H1 (cell line): ENCODE results near the gene PSMD6. TPM values are rescaled to one million over a fixed set of nuclear protein-coding genes. Genes with fewer than 3 reads are reported as not detected.

ENCODE experiments used
- CTCF ChIA-PET: fragments of 300-600 bp; sonication (Branson Sonifier 250); formaldehyde crosslinking; loops from one replicate; lab custom pipeline; 2021; ENCODE audit not compliant: partially characterized antibody; lab: Charles Lee
- POLR2A ChIA-PET: fragments of 300-600 bp; sonication (Branson Sonifier 250); formaldehyde crosslinking; loops from one replicate; lab custom pipeline; 2021; ENCODE audit warnings: inconsistent platforms; ENCODE audit not compliant: partially characterized antibody; lab: Charles Lee
- DNase-seq, 2 experiments: peaks; one replicate each; pipeline versions ENCODE4 v3.0.0 to v3.0.0-alpha.2; 2010 to 2022; ENCODE audit warnings: low spot score in 2 of 2, low read depth in 1 of 2, mixed read lengths in 1 of 2
- FAIRE-seq: peaks from 2 replicates; lab custom pipeline; 2011; peaks lifted over from hg19 to GRCh38; lab: Jason Lieb, UNC
- H2AFZ ChIP-seq: 2 replicates; pipeline ENCODE4 v1.8.1; 2012; ENCODE audit warnings: low read length, inconsistent platforms
- H2AK5ac ChIP-seq: 2 replicates; pipeline ENCODE4 v1.6.1; 2013; ENCODE audit warnings: low read depth, low read length
- H2BK120ac ChIP-seq: replicated peaks from 2 replicates; pipeline ENCODE3; 2013; ENCODE audit warnings: low read depth, low read length, inconsistent platforms
- H2BK12ac ChIP-seq: 2 replicates; pipeline ENCODE4 v1.6.1; 2013; ENCODE audit warnings: low read depth, low read length
- H2BK15ac ChIP-seq: 2 replicates; pipeline ENCODE4 v1.6.1; 2013; ENCODE audit warnings: low read length
- H2BK20ac ChIP-seq: 2 replicates; pipeline ENCODE4 v1.6.1; 2013; ENCODE audit warnings: low read length
- H2BK5ac ChIP-seq: 2 replicates; pipeline ENCODE4 v1.6.1; 2013; ENCODE audit warnings: low read depth, low read length
- H3K14ac ChIP-seq: 2 replicates; pipeline ENCODE4 v1.6.1; 2013; ENCODE audit warnings: inconsistent platforms; ENCODE audit not compliant: insufficient read length
- H3K18ac ChIP-seq: 2 replicates; pipeline ENCODE4 v1.6.1; 2013; ENCODE audit warnings: low read length; ENCODE audit errors: extremely low read depth
- H3K23ac ChIP-seq: 2 replicates; pipeline ENCODE4 v1.6.1; 2013; ENCODE audit warnings: inconsistent platforms; ENCODE audit not compliant: insufficient read length
- H3K23me2 ChIP-seq: 2 replicates; pipeline ENCODE4 v1.6.1; 2013; ENCODE audit warnings: low read depth, low read length
- H3K27ac ChIP-seq: 2 replicates; pipeline ENCODE4 v1.6.1; 2011; ENCODE audit warnings: low read depth, low read length, inconsistent platforms
- H3K27me3 ChIP-seq, 4 experiments: replicated peaks in 1 of 4; 1 replicate in 1 of 4; 2 replicates in 3 of 4; pipeline versions ENCODE4 v1.6.1 to v1.8.1; 2011 to 2013; ENCODE audit warnings: low read length in 3 of 4, mild to moderate bottlenecking in 3 of 4, inconsistent platforms in 2 of 4, mixed read lengths in 2 of 4, moderate library complexity in 1 of 4; ENCODE audit not compliant: control insufficient read depth in 3 of 4, insufficient read depth in 3 of 4; ENCODE audit errors: extremely low read depth in 1 of 4
- H3K36me3 ChIP-seq, 4 experiments: 2 replicates each; pipeline versions ENCODE4 v1.6.1 to v1.8.1; 2011 to 2013; ENCODE audit warnings: mild to moderate bottlenecking in 4 of 4, low read length in 3 of 4, moderate library complexity in 2 of 4, control low read depth in 1 of 4, inconsistent platforms in 1 of 4; ENCODE audit not compliant: insufficient read depth in 4 of 4, control insufficient read depth in 2 of 4
- H3K4ac ChIP-seq: replicated peaks from 2 replicates; pipeline ENCODE3; 2013; ENCODE audit warnings: low read length, low read depth, mixed read lengths, inconsistent platforms; ENCODE audit not compliant: insufficient read length
- H3K4me1 ChIP-seq, 4 experiments: replicated peaks in 1 of 4; 1 replicate in 1 of 4; 2 replicates in 3 of 4; pipeline versions ENCODE4 v1.6.1 to v1.8.1; 2011 to 2013; ENCODE audit warnings: low read length in 3 of 4, inconsistent platforms in 2 of 4, mixed read lengths in 1 of 4; ENCODE audit not compliant: insufficient read depth in 4 of 4, control insufficient read depth in 3 of 4
- H3K4me2 ChIP-seq, 2 experiments: 2 replicates each; pipeline versions ENCODE4 v1.6.1 to v1.8.1; 2011 to 2013; ENCODE audit warnings: low read depth in 2 of 2, low read length in 2 of 2, control low read depth in 1 of 2, inconsistent platforms in 1 of 2, mild to moderate bottlenecking in 1 of 2; ENCODE audit not compliant: insufficient read depth in 1 of 2
- H3K4me3 ChIP-seq, 4 experiments: fragments of 200-600, 300-600 bp in 1 of 4; sonication (generic), shearing (Covaris generic), sonication (Bioruptor Twin) in 1 of 4; 2 replicates each; pipeline versions ENCODE4 v1.5.1 to v1.8.1; 2011 to 2016; ENCODE audit warnings: low read length in 4 of 4, low read depth in 3 of 4, control low read depth in 2 of 4, inconsistent platforms in 2 of 4, mild to moderate bottlenecking in 2 of 4, mixed read lengths in 1 of 4, moderate library complexity in 1 of 4; ENCODE audit not compliant: insufficient read depth in 2 of 4; ENCODE audit errors: extremely low read depth in 1 of 4
- H3K56ac ChIP-seq: replicated peaks from 2 replicates; pipeline ENCODE3; 2013; ENCODE audit warnings: low read depth, mild to moderate bottlenecking, mixed read lengths, low read length, inconsistent platforms; ENCODE audit not compliant: insufficient read length
- H3K79me1 ChIP-seq: 2 replicates; pipeline ENCODE4 v1.6.1; 2013; ENCODE audit warnings: low read depth, low read length, control low read depth
- H3K79me2 ChIP-seq, 2 experiments: 2 replicates each; pipeline versions ENCODE4 v1.6.1 to v1.8.1; 2012 to 2013; ENCODE audit warnings: low read length in 2 of 2, mild to moderate bottlenecking in 2 of 2, inconsistent platforms in 1 of 2; ENCODE audit not compliant: insufficient read depth in 2 of 2, control insufficient read depth in 1 of 2
- H3K9ac ChIP-seq, 4 experiments: replicated peaks in 1 of 4; 1 replicate in 1 of 4; 2 replicates in 3 of 4; pipeline versions ENCODE4 v1.6.1 to v1.8.1; 2011 to 2013; ENCODE audit warnings: low read depth in 3 of 4, low read length in 3 of 4, control low read depth in 2 of 4, mild to moderate bottlenecking in 2 of 4, moderate library complexity in 2 of 4, inconsistent platforms in 1 of 4; ENCODE audit errors: extremely low read depth in 1 of 4
- H3K9me3 ChIP-seq, 2 experiments: 2 replicates each; pipeline versions ENCODE4 v1.6.1 to v1.8.1; 2012 to 2013; ENCODE audit warnings: mild to moderate bottlenecking in 2 of 2, moderate library complexity in 2 of 2, control low read depth in 1 of 2, inconsistent platforms in 1 of 2, low read depth in 1 of 2, low read length in 1 of 2, mixed read lengths in 1 of 2; ENCODE audit not compliant: insufficient read depth in 2 of 2
- H4K20me1 ChIP-seq, 2 experiments: replicated peaks in 1 of 2; 2 replicates each; pipeline versions ENCODE3 to v1.8.1; 2011 to 2013; ENCODE audit warnings: inconsistent platforms in 2 of 2, low read length in 2 of 2, mild to moderate bottlenecking in 1 of 2; ENCODE audit not compliant: insufficient read depth in 2 of 2, control insufficient read depth in 1 of 2
- H4K5ac ChIP-seq: 2 replicates; pipeline ENCODE4 v1.6.1; 2013; ENCODE audit warnings: low read length, low read depth, mixed read lengths, inconsistent platforms; ENCODE audit not compliant: insufficient read length
- H4K8ac ChIP-seq: 2 replicates; pipeline ENCODE4 v1.8.0; 2013; ENCODE audit warnings: mild to moderate bottlenecking, moderate library complexity, low read length, inconsistent platforms; ENCODE audit not compliant: insufficient read depth; ENCODE audit errors: extremely low read depth
- H4K91ac ChIP-seq: replicated peaks from 2 replicates; pipeline ENCODE3; 2013; ENCODE audit warnings: low read length, mixed read lengths, inconsistent platforms; ENCODE audit not compliant: insufficient read length
- BACH1 ChIP-seq: IDR thresholded peaks from 2 replicates; pipeline ENCODE4 v1.6.1; 2012; ENCODE audit warnings: low read length, improper control_type of control experiment
- BCL11A ChIP-seq, 2 experiments: IDR thresholded peaks; one replicate each; pipeline ENCODE4 v1.6.1; 2011; ENCODE audit warnings: low read depth in 2 of 2, low read length in 2 of 2, mild to moderate bottlenecking in 2 of 2
- FOSL1 ChIP-seq: IDR thresholded peaks from 2 replicates; pipeline ENCODE4 v1.6.1; 2011; ENCODE audit warnings: mild to moderate bottlenecking, low read depth, low read length, moderate library complexity; ENCODE audit not compliant: insufficient read depth
- KDM1A ChIP-seq: fragments of 200-600, 300-600 bp; sonication (generic); IDR thresholded peaks from 2 replicates; pipeline ENCODE4 v1.7.1; 2016; ENCODE audit warnings: mild to moderate bottlenecking, low read length, borderline replicate concordance
- KDM4A ChIP-seq: IDR thresholded peaks from one replicate; pipeline ENCODE4 v1.7.1; 2012; ENCODE audit warnings: low read depth, mild to moderate bottlenecking, moderate library complexity, low read length, inconsistent platforms; ENCODE audit not compliant: severe bottlenecking
- POLR2A ChIP-seq, 2 experiments: IDR thresholded peaks; 1 replicate in 1 of 2; 2 replicates in 1 of 2; pipeline ENCODE4 v1.6.1; 2011; ENCODE audit warnings: low read depth in 2 of 2, low read length in 2 of 2, mild to moderate bottlenecking in 2 of 2; ENCODE audit errors: control extremely low read depth in 1 of 2
- SRF ChIP-seq: IDR thresholded peaks from 2 replicates; pipeline ENCODE4 v1.6.1; 2011; ENCODE audit warnings: mild to moderate bottlenecking, low read depth, low read length, moderate library complexity
- TAF7 ChIP-seq: optimal IDR thresholded peaks from 2 replicates; pipeline ENCODE3; 2011; ENCODE audit warnings: low read depth, mild to moderate bottlenecking, inconsistent platforms, low read length, moderate library complexity, borderline replicate concordance
- polyA plus RNA-seq, 7 experiments: library from polyadenylated mRNA; depleted of rRNA in 3 of 7; stranded (reverse) in 5 of 7; unstranded in 2 of 7; fragments of >200 nt in 5 of 7; fragments of 200-250 nt in 2 of 7; gene quantifications; 1 replicate in 5 of 7; 2 replicates in 1 of 7; 4 replicates in 1 of 7; pipeline versions ENCODE4 v1.2.1 to v1.2.3, GENCODE V29; 2011 to 2013; ENCODE audit warnings: missing spikeins in 2 of 7, mixed read lengths in 2 of 7
- total RNA-seq: library from RNA; stranded (reverse); fragmentation: NEBNext Ultra II Directional; extraction: Animal tissue kit (Norgen Biotek cat#: 25700); gene quantifications from 2 replicates; pipeline ENCODE4 v1.2.1, GENCODE V29; 2021
- TF ChIP-seq, protein P1 (sequence below): IDR thresholded peaks from 2 replicates; pipeline ENCODE4 v1.6.1; 2012; ENCODE audit warnings: low read length, inconsistent platforms

Gene PSMD6
- total and polyA plus RNA-seq, 2 of the 8 experiments (the other 6 are each of a cell fraction or from before 2014, with no cell fraction given): 43.7 to 104 TPM

DNA sequence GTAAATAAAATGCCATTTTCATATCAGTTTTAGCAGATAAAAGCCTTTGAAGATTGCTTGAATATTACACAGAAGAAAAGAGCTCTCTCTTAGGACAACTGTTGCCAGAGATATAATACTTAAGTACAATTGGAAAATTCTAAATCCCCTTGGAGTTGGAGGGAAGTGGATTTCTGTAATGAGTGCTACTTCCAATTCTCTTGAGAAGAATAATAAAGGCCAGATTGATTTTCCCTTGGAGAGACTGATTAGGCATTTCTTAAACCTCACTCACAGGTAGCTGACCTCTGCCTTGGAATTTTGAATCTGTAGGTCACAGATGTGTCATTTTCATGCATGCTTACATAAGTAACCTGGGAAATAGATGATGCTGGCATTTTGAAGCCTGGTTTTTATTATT is 29.8 kb upstream of the PSMD6 start:
- no peak for DNase-seq
- Histone ChIP-seq H3K23ac (no peak overlapping the region), H2BK15ac (no peak overlapping the region), H3K56ac (no peak overlapping the region), H3K79me2 (no peaks in the 10 kb centered on the region), H3K4me3 (no peak overlapping the region), H2BK5ac (no peak overlapping the region), H4K20me1 (no peaks in the 10 kb centered on the region), H3K4me2 (no peak overlapping the region), H2AFZ (no peak overlapping the region), H3K27me3 (no peaks in the 10 kb centered on the region), H2BK20ac (no peak overlapping the region), H3K27ac (no peak overlapping the region), H3K23me2 (no peaks in the 10 kb centered on the region; the same call in 1 of the 2 replicates), H2BK12ac (no peak overlapping the region), H2AK5ac (no peak overlapping the region), H4K5ac (no peak overlapping the region), H4K8ac (no peak overlapping the region), H3K4ac (no peak overlapping the region), H3K9ac (no peak overlapping the region), H3K79me1 (no peaks in the 10 kb centered on the region), H4K91ac (no peak overlapping the region), H3K14ac (no peak overlapping the region), H3K4me1 (peaks cover 3 to 21% (median 16%) of the 10 kb centered on the region in 4 experiments; a peak in 6 of 7 replicates), H2BK120ac (no peak overlapping the region), H3K18ac (no peak overlapping the region), H3K9me3 (no peaks in the 10 kb centered on the region), H3K36me3 (no peaks in the 10 kb centered on the region)
- FAIRE-seq: no peak
- ChIA-PET POLR2A (no interaction called here), CTCF (interaction anchor here (1.2 to 3.4 kb wide), 5 partner anchors 23 to 410 kb away, joined by 3 to 17 read pairs (median 4); no protein-coding TSS in a partner anchor)
- TF ChIP-seq, protein P1, sequence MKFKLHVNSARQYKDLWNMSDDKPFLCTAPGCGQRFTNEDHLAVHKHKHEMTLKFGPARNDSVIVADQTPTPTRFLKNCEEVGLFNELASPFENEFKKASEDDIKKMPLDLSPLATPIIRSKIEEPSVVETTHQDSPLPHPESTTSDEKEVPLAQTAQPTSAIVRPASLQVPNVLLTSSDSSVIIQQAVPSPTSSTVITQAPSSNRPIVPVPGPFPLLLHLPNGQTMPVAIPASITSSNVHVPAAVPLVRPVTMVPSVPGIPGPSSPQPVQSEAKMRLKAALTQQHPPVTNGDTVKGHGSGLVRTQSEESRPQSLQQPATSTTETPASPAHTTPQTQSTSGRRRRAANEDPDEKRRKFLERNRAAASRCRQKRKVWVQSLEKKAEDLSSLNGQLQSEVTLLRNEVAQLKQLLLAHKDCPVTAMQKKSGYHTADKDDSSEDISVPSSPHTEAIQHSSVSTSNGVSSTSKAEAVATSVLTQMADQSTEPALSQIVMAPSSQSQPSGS: no peak
- TF ChIP-seq TAF7 (no peak), FOSL1 (no peak), BCL11A (IDR thresholded peaks at IDR 0.05; ENCODE audit: low read depth in 2 of 2, low read length in 2 of 2) (no peak), BACH1 (no peak), SRF (no peak), KDM4A (no peak), POLR2A (IDR thresholded peaks at IDR 0.05; ENCODE audit: control extremely low read depth in 1 of 2, low read depth in 2 of 2, low read length in 2 of 2) (no peak), KDM1A (no peak)
